SW 1271 (cell line): ENCODE measurements around the gene CAMKV.
A peak's percentile ranks its signal among the peaks of the same experiment; 100 is the strongest.
"Not testable (repeated sequence)": the region's sequence is repeated elsewhere in the genome, so short reads cannot be mapped to it uniquely, and the experiment has no call there.

Source experiments
- DNase-seq, 2 experiments: peaks; one replicate each; lab custom pipeline; 2025; lab: John Stamatoyannopoulos, UW

CAMKV gene

GRCh38 chr3:49869525-49870126, at the start of gene CAMKV:
CAMKV (minus strand) TSS chr3:49869906; CDS start chr3:49862388, 7,518 bp downstream.
- DNase-seq, result no peak

GRCh38 chr3:49917806-49918590, 48.3 kb upstream of the CAMKV start:
- not testable (repeated sequence) for DNase-seq

- no peak for DNase-seq
These were observed 47.0 kb upstream of the CAMKV start for GRCh38 chr3:49916686-49917085.

- DNase-seq, result no peak
These were observed 45.2 kb upstream of the CAMKV start for GRCh38 chr3:49914906-49915305.

GRCh38 chr3:49912881-49913281, 43.2 kb upstream of the CAMKV start:
- no peak for DNase-seq

- no peak for DNase-seq
These were observed 41.9 kb upstream of the CAMKV start for GRCh38 chr3:49911611-49912010.

- DNase-seq, result no peak
These were observed 41.4 kb upstream of the CAMKV start for GRCh38 chr3:49911124-49911420.

- no peak for DNase-seq
These were observed 40.9 kb upstream of the CAMKV start for GRCh38 chr3:49910409-49911123.

GRCh38 chr3:49908373-49909199, 38.9 kb upstream of the CAMKV start:
- DNase-seq, result no peak

GRCh38 chr3:49906073-49906743, 36.5 kb upstream of the CAMKV start:
- DNase-seq, result peak in 1 of 2 experiments; percentile 47

GRCh38 chr3:49904448-49904847, 34.7 kb upstream of the CAMKV start:
- not testable (repeated sequence) for DNase-seq

GRCh38 chr3:49903451-49904424, 34.0 kb upstream of the CAMKV start, which contains the start of gene MST1R:
MST1R (minus strand) TSS chr3:49903873; CDS start chr3:49903609, 264 bp downstream.
- DNase-seq, result peak in 1 of 2 experiments; percentile 55

- DNase-seq, result no peak
These were observed 33.0 kb upstream of the CAMKV start for GRCh38 chr3:49902511-49903345.

- no peak for DNase-seq
These were observed 31.9 kb upstream of the CAMKV start for GRCh38 chr3:49901366-49902339.

- peak; percentile 52 to 54 for DNase-seq
These were observed 30.9 kb upstream of the CAMKV start for GRCh38 chr3:49900491-49901153.

GRCh38 chr3:49899815-49900214, 30.1 kb upstream of the CAMKV start:
- DNase-seq, result no peak

- DNase-seq, result no peak
These were observed 29.3 kb upstream of the CAMKV start for GRCh38 chr3:49898991-49899390.

GRCh38 chr3:49896345-49896744, 26.6 kb upstream of the CAMKV start:
- DNase-seq, result no peak
